C1 segment of cervical spinal cord (tissue), 14 donors: ENCODE results near the gene AGPAT3.

Experiments used
- DNase-seq, 14 donors: peaks; one replicate each; lab custom pipeline; 2025; lab: John Stamatoyannopoulos, UW

AGPAT3 gene

DNA sequence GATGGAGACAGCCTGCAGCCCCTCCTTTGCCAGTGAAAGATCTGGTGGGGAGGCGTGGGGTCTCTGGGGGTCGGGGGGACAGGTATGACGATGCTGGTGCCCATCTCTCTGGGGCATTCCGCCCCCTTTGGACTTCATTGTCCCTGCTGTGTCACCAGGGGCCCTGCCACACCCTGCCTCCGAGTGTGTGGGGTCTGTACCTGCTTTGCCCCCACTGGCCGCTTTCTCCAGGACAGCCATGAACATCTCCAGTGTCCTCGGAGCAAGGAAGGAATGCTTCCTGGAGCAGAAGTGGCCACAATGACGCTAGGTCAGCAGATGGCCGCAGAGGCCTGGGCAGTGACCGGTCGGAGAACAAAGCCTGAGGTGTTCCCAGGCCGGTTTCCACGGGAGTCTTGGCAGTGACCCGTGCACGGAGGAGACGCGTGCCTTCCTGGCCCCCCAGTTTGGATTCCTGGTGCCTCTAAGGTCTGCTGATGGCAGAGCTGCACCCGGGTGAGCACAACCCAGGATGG lies 128.5 kb downstream of the AGPAT3 start:
- DNase-seq: no peak

DNA sequence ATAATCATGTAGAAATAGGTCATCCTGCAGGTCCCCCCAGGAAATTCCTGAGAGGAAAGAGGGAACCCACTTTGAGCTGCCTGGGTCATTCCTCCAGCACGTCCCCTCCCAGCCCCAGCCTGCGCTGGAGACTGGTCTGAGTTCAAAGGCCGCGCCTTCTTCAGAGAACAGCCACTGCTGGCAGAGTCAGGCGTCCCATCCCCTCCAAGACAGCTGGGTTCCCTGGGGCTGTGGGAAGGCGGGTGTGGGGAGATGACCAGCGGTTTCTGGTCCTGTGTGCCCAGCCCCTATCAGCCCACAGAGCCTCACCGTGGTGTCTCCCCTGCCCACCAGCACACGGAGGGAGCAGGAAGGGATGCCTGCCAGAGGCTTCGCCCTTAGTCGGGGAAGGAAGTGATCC lies 129.1 kb downstream of the AGPAT3 start:
- DNase-seq: no peak

DNA sequence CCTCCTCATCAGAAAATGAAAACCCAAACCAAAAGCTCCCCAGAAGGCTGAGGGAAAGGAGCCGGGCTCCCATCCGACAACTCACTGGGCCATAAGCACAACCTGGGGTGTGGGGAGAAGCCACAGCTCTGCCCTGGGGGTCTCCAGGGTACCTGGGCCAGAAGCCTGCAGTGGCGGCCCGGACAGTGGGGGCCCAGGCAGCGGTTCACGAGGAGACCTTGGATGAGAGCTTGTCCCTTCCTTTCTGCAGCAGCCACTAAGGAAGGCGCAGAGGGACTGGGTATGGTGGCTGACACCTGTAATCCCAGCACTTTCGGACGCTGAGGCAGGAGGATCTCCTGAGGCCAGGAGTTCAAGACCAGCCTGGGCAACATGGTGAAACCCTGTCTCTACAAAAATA lies 129.6 kb downstream of the AGPAT3 start:
- no peak for DNase-seq

DNA sequence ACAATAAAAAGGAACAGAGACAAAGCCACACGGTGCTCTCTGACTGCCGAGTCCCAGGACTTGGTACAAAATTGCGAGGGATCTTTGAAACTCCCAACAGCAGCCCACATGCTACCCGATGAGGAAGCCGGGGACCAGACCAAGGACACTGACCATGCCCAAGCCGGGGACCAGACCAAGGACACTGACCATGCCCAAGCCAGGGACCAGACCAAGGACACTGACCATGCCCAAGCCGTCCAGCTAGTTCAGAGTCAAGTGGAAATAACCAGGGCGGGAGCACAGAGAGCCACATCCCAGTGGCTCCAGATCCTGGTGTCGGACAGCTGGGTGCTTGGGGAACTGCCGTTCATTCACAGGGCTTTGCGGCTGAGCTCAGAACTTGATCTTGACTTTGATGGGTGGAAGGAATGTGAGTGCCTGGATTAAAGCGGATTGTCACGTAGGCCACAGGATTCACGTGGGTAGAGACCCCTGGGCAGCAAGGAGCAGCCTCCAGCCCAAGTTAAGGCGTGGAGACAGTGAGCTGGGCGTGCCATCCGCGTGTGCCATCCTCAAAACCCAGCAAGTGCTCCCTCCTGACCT lies 130.6 kb downstream of the AGPAT3 start:
- no peak for DNase-seq

DNA sequence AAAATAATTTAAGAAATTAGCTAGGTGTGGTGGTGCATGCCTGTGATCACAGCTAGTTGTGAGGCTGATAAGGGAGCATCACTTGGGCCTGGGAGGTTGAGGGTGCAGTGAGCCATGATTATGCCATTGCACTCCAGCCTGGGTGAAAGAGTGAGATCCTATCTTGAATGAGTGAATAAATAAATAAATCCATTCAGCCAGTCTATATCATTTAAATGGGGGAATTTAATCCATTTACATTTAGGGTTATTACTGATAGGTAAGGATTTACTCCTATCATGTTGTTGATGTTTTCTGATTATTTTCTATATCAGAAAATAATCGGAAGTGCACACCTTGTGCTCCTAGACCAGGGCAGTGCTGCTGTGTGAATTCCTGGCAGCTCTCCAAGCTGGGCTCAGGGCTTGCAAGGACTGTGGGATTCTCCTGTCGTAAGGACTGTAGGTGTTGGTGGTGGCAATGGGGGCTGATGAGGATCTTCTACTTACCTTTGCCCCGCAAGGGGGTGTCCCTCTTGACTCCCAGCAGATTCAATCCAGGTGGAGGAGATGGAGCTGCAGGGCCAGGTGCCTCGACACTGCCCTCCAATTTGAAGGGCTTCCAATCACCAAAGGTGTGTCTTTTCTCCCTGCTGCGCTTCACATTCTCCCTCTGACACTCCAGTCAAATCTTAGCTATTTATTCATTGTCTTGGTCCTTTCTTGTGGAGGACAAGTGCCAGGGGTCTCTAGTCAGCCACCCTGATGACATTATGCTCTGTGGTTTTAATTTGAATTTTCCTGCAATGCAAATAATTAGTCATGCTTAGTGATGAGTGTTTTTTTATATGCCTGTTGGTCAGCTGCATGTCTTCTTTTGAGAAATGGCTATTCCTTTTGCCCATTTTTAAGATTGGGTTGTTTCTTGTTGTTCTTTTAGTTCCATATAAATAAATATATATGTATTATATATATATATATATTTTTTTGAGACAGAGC lies 133.0 kb downstream of the AGPAT3 start:
- no peak for DNase-seq

DNA sequence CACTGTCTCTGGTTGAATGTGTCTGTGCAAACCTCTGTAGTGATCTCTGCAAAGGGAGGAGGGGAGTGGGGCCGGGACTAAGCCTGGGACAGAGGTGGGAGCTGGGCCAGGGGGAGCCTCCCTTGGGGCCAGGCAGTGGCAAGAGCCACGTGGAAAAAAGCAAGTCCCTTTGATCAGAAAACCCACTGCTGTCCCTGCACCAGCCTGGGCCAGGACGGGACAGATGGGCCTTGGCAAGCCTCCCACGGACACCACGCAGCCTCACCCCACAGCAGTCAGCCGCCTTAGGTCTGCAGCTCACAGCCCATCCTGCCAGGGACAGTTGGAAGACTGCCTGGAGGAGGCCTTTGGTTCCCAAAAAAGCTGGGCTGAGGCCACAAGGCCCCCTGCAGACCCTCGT lies 135.3 kb downstream of the AGPAT3 start:
- peak in 12 of 14 donors; percentile 24 to 86 (median 72) for DNase-seq

DNA sequence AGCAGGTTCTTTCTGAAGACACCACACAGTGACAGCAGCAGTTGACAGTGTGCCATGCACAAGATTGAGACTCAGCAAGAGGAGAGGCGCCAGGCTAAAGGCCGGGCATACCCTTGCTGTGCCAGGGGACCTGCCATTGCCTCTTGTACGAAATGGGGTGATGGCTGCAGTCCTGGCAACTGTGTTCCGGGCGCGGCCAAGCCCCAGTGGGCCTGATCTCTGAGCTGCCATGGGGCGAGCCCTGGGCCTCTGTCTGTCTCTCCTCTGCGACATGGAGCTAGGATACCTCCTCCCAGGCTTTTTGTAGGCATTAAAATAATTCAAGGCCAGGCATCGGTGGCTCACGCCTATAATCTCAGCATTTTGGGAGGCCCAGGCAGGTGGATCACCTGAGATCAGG lies 137.5 kb downstream of the AGPAT3 start:
- DNase-seq: no peak

DNA sequence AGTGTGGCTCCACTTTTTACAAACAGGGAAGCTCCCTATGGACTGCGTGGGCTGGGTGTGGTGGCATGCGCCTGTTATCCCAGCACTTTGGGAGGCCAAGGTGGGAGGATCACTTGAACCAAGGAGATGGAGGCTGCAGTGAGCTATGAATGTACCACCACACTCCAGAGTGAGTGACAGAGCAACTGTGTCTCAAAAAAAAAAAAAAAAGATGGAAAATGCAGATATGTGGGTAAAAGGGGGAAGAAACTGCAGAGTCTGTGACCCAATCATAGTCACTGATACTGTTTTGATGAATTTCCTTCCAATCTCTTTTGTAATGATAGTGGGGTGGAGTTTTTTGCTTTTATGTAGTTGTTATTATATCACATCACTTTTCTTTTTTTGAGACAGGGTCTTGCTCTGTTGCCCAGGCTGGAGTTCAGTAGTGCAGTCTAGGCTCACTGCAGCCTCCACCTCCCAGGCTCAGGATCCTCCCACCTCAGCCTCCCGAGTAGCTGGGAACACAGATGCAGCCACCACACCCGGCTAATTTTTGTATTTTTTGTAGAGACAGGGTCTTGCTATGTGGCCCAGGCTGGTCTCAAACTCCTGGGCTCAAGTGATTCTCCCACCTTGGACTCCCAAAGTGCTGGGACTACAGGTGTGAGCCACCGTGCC lies 138.4 kb downstream of the AGPAT3 start:
- no peak for DNase-seq

DNA sequence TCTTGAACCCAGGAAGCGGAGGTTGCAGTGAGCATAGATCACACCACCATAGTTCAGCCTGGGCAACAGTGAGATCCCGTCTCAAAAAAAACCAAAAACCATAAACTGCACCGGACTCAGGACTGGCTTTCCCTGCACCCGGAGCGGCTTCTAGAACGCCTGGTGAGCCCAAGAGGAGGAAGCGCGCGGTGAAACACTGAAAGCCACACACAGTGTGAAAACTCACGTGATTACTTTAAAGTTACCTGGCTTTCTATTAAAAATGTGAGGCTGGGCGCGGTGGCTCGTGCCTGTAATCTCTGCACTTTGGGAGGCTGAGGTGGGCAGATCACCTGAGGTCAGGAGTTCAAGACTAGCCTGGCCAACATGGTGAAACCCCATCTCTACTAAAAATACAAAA lies 140.0 kb downstream of the AGPAT3 start:
- no peak for DNase-seq

DNA sequence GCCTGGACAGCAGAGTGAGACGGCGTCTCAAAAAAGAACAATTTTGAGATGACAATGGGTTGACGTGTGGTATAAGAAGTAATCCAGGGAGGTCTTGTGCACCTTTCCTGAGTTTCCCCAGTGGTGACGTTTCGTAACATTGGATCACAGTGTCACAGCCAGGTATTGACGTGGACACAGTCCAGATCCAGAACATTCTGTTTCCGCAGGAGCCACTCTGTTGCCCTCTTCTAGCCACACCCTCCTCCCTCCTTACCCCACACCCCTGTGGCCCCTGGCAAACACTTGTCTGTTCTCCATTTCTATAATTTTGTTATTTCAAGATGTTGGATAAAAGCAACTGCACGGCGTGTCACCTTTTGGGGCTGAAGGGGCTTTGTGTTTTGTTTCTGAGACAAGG lies 140.6 kb downstream of the AGPAT3 start:
- DNase-seq: no peak

DNA sequence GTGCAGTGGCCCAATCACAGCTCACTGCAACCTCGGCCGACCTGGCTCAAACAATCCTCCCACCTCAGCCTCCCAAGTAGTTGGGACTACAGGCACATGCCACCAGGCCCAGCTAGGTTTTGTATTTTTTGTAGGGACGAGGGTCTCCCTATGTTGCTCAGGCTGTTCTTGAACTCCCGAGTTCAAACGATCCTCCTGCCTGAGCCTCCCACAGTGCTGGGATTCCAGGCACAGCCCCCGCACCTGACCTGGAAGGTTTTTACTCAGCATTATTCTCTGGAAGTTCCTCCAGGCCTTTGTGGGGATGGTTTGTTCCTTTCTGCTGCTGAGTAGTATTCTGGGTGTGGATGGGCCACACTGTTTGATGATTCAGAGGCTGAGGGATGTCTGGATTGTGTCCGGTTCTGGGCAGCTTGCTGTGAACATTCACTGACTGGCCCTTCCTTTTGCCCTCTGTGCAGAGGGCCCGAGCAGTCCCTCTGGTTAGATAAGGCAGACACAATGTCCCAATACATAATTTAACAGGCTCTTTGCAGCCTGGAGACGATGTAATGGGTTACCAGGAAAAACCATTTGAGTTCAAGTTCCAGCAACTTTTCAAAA lies 141.1 kb downstream of the AGPAT3 start:
- no peak for DNase-seq

DNA sequence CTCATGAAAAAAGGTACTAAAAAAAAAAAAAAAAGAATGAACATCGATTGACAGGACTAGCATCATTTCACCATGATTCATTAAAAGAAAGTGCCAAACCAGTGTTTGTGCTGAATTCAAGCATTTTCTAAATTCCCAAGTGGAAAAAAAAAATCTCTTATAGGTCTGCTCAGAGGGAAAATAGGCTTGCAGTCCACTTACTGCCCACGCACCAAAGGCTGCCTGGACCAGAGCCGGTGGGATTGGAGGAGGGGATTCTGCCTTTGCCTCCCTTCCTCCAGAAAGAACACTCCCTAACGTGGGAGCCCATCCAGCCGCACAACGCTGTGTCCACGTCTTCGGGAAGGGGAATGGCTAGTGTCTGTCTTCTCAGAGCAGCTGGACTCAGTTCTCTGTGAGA lies 141.6 kb downstream of the AGPAT3 start:
- no peak for DNase-seq

DNA sequence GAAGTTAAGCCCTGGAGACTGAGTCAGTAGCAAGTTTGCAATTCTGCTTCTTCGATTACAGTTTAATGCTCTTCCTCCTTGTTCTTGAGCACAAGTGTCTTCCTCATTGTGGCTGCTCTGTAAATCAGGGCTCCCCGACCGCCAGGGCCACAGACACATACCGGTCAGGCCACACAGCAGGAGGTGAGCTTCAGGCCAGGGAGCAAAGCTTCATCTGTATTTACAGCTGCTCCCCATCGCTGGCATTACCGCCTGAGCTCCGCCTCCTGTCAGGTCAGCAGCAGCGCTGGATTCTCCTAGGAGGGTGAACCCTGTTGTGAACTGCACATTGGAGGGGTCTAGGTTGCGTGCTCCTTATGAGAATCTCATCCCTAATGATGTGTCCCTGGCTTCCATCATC lies 145.4 kb downstream of the AGPAT3 start:
- no peak for DNase-seq

DNA sequence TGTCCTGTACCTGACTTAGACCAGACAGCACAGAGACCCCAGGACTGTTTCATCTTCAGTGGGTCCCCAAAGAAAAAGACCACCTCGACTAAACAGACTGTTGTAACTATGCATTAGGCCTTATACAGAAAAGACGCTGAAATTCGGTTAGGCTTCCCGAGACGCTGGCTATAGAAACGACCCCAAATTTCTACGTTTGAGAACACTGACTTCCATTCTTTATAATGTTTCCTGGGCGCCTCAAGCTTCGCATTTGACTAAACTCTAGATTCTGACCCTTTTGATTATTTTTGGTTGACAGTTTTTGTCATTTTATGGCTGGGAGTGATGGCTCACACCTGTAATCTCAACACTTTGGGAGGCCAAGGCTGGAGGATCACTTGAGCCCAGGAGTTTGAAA lies 146.1 kb downstream of the AGPAT3 start:
- no peak for DNase-seq

DNA sequence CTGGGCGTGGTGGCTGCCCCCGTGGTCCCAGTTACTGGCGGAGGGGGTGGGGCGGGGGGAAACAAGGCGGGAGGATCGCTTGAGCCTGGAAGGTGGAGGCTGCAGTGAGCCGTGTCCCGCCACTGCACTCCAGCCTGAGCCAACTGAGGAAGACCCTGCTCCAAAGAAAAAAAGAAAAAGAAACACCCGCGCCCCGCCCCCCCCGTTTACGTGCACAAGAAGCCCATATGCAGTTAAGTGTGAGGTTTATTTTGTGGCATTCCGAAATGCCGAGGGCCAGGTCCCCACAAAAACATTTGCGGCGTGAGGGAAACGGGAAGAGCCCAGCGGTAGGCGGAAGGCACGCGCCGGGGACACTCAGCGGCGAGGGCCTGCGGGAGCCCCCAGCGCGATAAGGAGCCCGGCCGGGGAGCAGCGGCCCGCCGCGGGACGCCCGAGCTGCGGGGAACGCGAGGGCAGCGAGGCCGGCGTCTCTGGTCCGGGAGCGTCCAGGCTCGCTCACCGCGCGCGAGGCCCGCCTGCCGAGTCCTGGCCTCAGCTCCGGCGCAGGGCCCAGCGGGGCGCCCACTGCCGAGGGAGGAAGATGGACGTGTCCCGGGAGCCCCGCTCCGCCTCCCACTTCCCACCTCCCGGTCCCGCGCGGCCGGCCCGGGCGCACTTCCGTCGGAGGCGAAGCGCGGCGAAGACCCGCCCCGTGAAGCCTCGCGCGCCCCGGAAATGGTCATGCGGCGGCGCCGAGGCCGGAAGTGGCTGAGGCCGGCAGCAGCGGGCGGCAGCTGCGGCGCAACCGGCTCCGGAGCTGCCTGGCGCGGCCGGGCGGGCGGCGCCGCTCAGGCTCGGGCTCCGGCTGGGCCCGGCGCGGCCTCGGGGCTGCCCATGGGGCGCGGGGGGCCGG lies 146.8 kb downstream of the AGPAT3 start, which contains the start of gene TRAPPC10:
Gene TRAPPC10 (plus strand): TSS at position 731 of the 895 bp plus-strand sequence. CDS start 185 bp downstream, outside the sequence.
- DNase-seq: peak; percentile 9 to 90 (median 74)

DNA sequence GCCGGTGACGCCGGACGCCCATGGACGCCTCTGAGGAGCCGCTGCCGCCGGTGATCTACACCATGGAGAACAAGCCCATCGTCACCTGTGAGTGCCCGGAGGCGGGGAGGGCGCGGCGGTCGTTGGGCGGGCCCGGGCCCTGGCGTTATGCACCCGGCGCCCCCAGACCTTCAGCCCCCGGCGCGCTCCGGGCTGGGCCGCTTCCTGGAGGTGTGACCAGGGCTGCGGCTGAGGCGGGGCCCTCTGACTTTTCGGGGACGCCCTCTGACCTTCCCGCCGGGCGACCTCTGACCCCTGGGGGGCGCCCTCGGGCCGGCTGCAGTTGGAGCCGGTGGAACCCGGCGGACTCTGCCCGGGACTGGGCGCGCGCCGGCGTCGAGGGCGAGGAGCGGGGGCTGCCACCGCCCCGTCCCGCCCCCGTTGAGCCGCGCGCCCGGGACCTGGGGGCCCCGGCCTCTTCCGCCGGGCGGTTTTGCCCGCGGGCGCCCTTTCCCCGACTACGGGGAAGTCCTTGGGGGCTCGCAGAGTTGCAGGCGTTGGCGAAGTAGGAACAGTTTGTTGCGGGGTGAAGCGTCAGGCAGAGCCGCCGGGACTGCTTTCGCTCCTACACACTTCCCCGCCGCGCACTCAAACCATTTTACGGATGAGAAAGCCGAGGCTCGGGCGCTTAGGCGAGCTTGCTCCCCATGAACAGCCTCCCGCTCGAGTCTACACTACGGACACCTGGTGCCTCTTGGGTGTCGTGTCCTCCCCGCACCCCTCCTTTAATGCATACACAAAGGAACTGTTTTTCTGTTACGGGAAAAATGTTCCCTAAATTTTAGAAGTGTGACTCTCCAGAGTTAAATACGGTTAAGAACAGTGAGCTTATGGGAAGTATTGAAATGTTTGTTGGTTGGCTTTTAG lies 147.7 kb downstream of the AGPAT3 start:
- DNase-seq: peak in 11 of 14 donors; percentile 36 to 86 (median 68)

DNA sequence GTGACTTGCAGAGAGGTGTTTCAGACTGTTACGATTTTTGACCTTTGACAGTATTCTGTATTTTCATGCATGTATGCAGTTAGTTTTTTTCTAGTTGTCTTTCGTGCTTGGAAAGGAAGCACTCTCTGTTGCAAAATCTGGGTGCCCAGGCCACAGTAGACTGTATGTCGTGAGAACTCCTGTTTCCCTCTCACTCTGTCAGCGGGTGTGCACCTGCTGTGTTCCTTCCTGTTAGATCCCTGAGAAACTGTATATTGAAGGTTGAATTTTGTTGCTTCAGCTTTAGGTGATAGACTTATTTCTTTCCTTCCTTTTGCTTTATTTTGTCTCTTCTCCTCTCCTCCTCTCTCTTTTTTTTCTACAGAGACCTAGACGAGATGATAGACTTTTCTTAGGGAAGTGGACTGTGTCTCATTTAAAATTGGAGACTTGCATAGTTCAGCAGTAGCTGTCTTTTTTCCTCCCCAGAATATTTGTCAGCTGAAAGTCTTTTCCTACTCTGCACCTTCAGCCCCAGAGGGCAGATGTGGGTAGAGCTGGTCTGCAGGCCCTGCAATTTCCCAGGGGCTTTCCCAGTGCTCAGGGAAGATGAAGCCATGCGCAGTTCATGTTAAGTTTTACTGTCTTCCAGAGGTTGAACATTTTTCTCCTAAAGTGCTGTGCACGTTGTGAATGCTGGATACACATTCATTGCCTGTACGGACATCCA lies 148.5 kb downstream of the AGPAT3 start:
- no peak for DNase-seq

DNA sequence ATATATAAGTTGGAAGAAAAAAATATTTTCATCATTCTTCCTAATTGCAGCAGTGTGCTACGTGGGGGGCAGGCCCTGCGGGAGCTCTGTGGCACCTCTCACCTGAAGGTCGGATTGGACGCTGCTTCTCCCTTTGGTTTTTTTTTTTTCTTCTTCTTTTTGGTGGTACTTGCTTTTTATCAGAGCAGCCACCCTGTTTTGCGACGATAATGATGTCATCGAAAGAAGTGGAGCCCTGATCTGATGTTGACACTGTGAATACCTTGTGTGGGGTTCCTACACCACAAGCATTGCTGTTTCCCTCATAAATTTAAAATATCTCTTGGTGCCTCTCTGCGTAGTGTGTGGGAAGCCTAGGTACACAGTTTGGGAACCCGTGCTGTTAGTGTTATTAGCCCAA lies 152.6 kb downstream of the AGPAT3 start:
- DNase-seq: no peak

DNA sequence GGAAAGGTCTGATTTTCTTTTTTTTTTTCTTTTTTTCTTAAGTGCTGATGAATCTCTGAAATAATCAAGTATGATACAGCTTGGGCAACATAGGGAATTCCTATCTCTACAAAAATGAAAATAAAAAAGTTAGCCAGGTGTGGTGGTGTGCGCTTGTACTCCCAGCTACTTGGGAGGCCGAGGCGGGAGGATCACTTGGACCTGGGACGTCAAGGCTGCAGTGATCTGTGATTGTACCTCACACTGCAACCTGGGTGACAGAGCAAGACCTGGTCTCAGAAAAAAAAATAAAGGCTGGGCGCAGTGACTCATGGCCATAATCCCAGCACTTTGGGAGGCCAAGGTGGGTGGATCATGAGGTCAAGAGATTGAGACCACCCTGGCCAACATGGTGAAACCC lies 153.1 kb downstream of the AGPAT3 start:
- no peak for DNase-seq
